Activated gamma-delta T cell (primary cell): ENCODE data around the gene P2RY6.

Experiments
- DNase-seq: peaks from one replicate; lab custom pipeline; 2025; lab: John Stamatoyannopoulos, UW

The P2RY6 gene

GRCh38 chr11:73316422-73316821 lies 44.3 kb downstream of the P2RY6 start:
- no peak for DNase-seq

- no peak for DNase-seq
Measured at GRCh38 chr11:73317373-73317772, 45.2 kb downstream of the P2RY6 start.

- DNase-seq, result no peak
Measured at GRCh38 chr11:73317803-73318202, 45.7 kb downstream of the P2RY6 start.

- DNase-seq, result no peak
Measured at GRCh38 chr11:73318501-73319011, 46.4 kb downstream of the P2RY6 start.

DNA sequence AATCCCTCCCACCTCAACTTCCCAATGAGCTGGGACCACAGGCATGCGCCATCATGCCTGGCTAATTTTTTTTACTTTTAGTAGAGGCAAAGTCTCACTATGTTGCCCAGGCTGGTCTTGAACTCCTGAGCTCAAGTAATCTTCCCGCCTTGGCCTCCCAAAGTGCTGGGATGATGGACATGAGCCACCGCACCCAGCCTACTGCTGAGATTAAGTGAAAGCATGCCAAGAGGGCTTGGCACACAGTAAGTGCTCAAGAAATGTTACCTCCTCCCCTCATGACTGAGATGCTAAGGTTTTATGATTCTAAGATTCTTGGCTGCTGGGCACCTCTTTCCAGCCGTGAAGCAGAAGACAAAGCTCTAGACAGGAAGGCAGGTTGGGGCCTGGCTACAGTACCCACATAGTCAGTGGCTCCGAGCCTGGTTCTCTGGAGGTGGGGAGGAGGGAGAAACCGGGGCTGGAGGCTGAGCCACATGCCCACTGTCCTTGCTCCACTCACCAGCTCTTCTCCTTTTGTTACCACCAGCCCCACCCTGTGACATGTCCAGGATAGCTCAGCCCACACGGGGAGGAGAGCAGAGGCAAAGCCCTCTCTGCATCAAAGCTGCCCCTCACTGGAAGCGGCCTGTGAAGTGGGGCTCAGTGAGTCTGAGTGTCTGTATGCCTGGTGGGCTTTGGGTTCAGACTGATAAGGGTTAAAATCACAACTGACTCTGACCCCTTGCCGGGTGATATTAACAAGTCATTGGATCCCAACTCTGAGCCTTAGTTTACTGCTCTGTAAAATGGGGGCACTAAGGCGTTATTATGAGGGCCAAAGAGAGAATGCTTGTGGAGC lies 48.8 kb downstream of the P2RY6 start:
- no peak for DNase-seq

DNA sequence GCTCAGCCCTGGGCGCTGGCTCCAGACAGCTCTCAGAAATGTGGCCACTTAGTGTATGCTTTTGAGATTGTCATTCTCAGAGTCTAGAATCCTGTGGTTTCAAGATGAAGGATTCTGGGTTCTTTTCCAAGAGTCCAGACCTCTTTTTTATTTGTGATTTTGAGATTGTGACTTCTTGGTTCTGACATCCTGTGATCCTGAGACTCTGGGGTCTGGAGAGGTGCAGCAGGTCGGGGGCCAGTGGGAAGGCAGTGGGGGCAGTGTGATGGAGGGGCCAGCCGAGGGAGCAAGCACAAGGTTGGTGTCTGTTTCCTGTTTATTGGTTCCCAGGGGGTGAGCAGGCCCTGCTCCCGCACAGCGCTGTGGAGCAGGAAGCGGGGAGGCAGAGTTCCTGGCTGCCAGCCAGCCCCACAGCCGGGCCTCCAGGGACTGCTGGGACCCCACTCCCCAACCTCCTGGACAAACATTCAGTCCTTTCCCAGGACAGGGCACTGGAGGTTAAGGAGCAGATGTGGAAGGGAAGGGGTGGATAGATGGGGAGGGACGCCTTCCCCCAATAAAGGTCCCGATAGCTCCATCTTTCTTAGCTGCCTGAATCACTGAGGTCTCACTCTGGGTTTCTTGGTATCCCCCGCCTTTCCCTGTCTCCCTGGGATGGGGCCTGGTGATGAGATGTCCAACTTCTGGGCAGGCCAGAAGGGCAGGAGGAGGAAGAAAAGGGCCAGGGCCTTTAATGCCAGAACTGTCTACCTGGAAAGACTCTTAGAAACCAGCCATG lies 49.7 kb downstream of the P2RY6 start:
- DNase-seq, result no peak

DNA sequence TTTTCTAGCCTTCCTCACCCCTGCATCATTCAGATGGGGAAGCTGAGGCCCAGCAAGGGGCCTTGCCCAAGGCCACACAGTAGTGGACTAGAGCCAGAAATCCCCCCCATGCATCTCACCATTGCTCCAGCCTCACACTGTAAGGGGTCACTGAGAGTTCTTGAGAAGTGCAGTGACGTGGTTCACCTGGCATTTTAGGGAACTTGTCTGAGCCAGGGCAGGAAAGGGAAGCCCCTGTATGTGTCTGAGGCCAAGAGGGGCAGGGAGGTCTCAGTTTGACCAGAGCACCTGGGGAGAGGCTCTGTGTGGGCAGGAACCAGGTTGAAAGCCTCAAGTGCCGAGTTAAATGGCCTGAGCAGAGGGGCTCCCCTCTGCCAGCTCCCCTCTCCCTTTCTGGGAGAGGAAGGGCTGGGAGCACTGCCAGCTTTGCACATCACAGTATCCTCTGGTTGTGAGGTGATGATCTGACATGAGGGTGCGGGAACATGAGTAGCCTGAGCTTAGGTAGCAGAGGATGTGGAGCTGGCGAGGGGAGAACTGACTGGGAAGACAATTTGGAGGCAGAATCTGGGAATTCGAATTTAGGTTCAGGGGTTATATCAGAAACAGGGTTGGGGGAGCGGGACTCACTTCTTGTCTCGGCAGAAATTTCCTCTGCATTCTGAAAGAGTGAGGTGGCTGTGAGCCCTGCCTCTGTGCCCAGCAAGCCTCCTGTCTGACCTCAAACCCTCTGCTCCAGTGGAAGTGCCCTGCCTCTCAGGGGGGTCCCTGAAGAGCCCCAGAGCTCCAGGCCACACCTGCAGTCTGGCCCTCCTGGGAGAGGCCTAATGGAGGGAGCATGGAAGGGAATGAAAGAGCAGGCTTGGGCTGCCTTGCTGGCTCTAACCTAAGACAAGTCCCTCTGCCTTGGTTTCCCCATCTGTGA lies 50.5 kb downstream of the P2RY6 start:
- no peak for DNase-seq

- no peak for DNase-seq
Measured at GRCh38 chr11:73323464-73323863, 51.3 kb downstream of the P2RY6 start.

DNA sequence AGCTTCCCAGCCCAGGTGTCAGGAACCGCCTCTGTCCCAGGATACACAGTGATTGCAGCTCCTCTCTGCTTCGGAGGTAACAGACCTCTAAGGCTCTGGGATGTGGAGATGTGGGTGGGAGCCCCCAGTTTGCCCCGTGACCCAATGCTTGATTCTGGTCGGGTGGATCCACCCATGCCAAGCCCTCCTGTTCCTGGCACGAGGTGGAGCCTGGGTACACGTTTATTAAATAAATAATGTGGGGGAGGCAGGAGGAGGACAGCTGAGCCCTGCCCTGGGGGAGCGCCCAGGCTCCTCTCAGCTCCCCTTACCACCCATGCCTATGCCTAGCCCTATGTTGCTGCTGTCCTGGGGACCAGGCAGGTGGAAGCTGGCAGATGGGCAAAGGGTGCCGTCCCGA lies 52.0 kb downstream of the P2RY6 start:
- no peak for DNase-seq

- no peak for DNase-seq
Measured at GRCh38 chr11:73324665-73325035, 52.5 kb downstream of the P2RY6 start.

GRCh38 chr11:73325036-73325981 lies 53.2 kb downstream of the P2RY6 start:
- DNase-seq, result no peak

- DNase-seq, result no peak
Measured at GRCh38 chr11:73326929-73327811, 55.0 kb downstream of the P2RY6 start.

- DNase-seq, result no peak
Measured at GRCh38 chr11:73327812-73328364, 55.8 kb downstream of the P2RY6 start.

- no peak for DNase-seq
Measured at GRCh38 chr11:73330569-73331093, 58.5 kb downstream of the P2RY6 start.

DNA sequence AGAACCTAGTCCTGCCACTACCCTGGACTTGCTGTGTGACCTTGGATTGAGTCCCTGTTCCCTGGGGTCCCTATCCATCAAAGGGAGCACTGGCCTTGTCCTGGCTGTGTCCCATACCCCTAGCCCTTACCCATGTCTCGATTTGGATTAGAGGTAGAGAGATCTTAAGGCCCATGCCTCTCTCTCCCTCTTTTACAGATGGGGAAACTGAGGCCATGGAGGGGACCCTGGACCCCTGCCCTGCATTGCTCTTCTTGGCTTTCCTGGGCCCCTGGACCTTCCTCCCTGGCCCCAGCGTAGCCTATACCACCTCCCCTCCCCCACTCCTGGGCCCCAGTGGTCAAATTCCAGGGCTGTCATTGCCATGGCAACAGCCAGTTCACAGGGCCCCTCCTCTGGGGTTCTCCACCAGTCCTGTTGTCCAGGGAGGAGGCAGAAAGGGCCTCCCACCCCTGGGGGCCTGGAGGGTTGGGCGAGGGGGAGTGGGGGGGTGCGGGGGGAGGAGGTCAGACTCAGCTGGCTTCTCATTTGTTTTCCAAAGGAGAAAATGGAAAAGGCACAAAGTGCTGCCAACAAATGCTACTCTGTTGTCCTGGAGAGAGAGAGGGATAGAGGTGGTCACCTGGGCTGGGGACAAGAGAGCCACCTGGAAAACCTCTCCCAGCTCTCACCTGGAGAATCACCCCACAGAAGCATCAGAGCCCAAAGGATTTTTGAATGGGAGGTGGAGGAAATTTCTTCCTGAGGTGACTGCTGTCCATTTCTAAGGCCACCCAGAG lies 59.2 kb downstream of the P2RY6 start:
- DNase-seq, result no peak

- no peak for DNase-seq
Measured at GRCh38 chr11:73333173-73333572, 61.0 kb downstream of the P2RY6 start.

DNA sequence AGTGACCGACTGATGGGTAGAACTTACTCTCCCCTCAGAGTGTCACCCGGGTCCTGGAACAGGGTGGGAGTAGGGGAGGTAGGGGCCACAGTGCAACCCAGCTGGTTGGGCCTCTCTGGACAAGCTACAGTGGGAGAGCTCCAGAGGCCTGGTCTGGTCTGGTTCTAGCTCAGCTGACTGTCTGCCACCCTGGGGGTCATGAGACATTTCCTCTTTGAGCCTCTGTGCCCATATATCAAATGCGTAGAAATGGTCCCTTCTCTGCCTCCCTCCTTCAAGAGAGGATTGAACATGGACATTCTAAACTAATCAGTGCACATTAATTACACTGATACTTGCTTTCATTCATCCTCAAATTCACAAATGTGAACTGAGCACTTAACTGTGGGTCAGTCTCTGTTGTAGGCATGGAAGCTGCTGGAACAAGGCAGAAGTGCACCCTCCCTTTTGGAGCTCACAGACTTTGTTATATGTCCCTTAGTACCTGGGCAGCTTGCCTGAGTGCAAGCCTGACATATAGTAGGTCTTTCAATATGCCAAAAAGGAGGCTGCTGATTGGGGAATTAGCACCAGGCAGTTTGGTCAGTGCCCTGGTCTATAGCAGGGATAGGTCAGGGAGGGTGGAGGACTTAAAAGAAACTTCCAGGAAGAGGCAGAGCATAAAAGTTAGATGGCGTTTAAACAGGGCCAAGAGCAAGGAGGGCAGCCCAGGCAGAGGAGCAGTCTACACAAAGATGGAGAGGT lies 61.7 kb downstream of the P2RY6 start:
- no peak for DNase-seq
